ENCODE measurements around the gene TMEM63A.
A peak's percentile ranks its signal among the peaks of the same experiment; 100 is the strongest.
"Not testable (repeated sequence)": the region's sequence is repeated elsewhere in the genome, so short reads cannot be mapped to it uniquely, and the experiment has no call there.

Gene TMEM63A

DNA sequence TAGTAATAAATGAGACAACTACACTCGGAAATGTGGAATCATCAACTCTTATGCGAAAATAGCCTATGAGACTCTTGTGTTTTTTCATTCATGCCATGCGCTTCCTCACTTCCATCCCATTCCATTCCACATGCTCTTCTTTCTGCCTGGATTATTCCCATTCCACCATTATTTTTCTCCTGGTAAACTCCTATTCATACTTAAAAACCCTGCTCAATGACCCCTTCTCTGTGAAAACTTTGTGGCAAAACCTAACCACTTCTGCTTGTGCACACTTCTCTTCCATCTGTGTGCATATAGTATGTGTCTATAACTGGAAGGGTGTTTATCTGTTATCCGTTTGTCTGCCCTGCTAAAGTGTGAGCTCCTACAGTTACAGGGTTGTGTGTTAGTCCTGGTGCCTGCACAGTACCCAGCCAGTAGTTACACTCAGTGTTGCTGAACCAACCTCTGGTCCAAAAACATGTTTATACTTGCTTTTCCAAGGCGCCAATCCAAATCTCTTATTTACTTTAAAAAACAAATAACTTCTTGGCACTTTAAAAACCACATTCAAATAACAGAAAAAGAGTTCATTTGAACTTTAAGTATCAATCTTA is 61.6 kb downstream of the TMEM63A start:
- no peak for DNase-seq (ENCODE audit: low read depth in 2 of 2)

DNA sequence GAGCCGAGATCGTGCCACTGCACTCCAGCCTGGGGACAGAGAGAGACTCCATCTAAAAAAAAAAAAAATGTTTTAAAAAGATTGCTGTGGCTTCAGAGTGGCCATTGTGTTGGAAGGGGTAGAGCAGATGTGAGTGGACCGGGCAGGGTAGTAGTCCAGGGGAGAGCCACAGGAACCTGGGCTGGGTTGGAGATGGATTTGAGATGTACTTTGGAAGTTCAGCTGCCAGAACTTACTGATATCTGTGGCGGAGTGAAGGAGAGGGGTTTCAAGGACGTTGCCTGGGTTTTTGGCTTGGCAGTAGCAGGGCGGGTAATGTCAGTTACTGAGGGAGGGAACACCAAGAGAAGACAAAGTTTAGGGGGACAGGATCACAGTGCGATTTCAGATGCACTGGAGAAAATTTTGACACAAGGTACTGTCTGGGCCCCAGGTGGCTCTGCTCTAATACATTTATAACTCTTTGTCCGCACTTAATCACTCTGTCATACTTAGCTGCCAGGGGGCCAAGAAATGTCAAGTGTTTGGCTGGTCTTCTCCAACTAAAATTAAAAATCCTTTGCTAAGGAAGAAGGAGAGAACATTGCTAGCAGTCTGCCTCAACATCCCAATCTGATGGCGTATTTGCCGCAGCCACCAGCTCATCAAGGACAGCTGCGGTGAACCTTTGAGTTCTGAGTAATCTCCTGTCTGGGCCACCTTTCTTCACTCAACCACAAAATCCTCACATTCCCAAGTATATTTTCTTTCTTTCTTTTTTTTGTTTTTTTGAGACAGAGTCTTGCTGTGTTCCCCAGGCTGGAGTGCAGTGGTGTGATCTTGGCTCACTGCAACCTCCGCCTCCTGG is 62.6 kb downstream of the TMEM63A start:
- DNase-seq (ENCODE audit: low read depth in 2 of 2): no peak

DNA sequence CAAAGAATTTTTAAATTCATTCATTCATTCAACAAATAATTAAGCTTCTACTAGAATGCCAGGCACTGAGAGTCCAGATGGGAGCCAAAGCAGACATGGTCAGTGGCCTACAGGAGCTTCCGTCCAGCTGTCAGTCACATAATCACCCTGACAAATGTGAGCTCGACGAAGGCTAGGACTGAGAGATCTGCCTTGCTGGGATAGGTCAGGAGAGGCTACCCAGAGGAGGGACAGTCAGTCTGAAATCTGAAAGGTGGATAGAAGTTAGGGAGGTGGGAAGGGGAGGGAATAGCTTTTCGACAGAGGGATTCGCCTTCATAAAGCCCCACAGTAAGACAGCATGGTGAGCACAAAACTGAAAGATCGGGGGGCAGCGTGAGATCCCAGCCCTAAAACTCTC is 64.0 kb downstream of the TMEM63A start:
- DNase-seq (ENCODE audit: low read depth in 2 of 2): no peak

DNA sequence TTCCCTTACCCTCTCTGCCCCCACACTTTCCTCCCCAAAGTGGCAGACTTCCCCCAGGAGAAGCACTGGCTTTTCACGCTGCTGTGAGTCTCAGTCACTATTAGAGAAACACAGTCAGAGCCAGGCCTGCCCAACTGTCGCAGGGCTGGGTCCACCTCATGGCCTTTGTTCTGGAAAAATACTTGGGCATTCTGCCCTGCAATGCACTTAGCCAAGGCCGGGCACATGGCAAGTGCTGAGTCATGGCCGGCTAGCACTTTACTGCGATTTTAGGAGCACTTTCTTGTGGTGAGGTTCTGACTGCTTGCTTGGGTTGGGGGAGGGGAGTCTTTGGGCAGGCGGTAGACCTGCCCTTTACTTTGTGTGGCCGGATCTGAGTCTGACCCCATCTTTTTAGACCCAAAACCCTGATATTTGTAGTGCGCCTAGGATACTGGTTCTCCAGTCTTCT is 64.5 kb downstream of the TMEM63A start:
- no peak for DNase-seq (ENCODE audit: low read depth in 2 of 2)

DNA sequence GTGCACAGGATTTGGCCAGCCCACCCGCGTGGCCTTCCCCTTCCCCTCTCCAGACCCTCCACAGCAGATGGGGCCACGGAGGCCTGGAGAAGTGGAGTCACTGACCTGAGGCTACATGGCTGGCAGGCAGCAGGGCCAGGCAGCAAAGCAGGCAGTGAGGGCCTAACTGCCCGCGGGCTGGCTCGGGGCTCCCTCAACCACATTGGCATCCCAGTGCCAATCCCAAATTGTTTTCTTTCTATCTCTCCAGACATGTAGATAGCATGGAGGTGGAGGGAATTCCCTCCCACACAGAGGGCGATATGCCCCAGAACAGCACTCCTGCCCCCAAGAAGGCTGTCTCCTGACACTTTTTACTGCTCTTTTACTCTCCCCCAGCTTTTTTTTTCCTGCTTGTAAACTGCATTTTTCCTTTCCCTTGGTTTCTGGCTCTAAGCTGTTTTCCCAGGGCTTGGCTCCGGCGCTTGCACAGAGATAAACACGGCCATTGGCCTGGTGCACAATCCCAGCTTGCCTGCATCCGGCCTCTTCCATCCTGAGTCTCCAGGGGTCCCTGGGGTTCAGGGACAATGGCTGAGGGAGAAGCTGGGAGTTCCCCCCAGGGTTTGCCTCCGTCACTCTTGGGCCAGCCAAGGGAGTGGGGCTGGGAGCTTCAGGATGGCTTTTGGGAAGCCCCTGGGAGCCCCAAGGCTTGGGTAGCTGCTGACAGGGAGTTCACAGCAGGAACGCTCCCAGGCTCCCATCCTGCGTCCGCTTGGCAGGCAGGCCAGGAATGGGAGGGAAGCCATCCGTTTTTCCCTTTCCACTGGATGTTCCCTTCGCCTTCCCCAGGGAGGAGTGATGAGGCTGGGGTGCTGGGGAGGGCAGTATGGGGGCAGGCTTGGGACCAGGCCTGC is 65.3 kb downstream of the TMEM63A start:
- DNase-seq (ENCODE audit: low read depth in 2 of 2): no peak

DNA sequence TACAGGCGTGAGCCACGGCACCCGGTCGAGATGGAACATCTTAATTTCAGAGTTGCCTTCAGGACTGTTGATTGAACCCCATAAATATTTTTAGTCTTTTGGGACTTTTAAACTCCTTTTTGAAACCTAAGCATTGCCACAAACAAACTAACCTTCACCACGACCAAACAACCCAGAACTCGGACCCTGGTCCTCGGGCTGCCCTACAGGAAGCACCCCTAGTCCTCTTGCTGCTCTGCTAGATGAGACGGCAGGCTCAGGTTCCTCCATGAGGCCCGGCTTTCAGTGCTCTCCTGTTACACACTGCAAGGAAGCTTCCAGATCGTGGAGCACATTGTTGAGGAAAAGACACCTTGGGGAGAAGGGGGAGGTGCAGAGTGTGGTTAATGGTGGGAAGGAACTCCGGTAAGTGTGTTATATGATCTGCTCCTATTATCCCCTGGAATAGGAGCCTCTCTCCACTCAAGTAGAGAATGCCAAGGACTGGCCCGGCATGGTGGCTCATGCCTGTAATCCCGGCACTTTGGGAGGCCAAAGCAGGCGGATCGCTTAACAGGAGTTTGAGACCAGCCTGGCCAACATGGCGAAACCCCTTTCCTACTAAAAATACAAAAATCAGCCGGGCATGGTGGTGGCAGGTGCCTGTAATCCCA is 66.5 kb downstream of the TMEM63A start:
- DNase-seq (ENCODE audit: low read depth in 2 of 2): no peak

DNA sequence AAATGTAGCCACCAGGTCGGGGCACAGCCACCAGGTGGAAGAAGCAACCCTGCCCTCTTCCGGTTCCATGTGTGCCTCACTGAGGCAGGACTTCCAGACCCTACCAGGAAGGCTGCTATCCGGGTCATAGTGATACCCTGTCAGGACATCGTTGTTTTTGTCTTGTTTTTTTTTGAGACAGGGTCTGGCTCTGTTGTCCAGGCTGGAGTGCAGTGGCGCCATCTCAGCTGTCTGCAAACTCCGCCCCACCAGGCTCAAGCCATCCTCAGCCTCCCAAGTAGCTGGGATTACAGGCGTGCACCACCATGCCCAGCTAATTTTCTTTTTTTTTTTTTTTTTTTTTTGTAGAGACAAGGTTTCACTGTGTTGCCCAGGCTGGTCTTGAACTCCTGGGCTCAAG is 67.1 kb downstream of the TMEM63A start:
- not testable (repeated sequence) for DNase-seq (ENCODE audit: low read depth in 2 of 2)

DNA sequence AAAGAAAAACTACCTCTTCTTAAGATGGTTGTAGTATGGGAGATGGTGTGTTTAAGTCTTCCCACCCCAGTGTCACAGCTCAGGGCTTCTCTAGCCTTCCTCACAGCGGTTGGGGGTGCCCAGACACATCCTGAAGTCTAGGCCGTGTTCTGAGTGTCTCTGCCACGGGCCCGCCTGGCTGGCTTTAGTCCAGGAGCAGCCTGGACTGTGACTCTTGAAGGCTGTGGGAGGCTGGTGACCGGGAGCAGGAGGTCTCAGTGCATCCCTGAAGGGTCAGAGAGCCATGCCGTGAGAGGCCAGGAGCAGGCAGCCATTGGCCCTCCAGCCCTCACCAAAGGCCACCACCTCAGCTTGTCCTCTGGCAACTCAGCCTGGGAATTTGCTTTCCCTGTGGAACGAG is 67.8 kb downstream of the TMEM63A start:
- no peak for DNase-seq (ENCODE audit: low read depth in 2 of 2)

DNA sequence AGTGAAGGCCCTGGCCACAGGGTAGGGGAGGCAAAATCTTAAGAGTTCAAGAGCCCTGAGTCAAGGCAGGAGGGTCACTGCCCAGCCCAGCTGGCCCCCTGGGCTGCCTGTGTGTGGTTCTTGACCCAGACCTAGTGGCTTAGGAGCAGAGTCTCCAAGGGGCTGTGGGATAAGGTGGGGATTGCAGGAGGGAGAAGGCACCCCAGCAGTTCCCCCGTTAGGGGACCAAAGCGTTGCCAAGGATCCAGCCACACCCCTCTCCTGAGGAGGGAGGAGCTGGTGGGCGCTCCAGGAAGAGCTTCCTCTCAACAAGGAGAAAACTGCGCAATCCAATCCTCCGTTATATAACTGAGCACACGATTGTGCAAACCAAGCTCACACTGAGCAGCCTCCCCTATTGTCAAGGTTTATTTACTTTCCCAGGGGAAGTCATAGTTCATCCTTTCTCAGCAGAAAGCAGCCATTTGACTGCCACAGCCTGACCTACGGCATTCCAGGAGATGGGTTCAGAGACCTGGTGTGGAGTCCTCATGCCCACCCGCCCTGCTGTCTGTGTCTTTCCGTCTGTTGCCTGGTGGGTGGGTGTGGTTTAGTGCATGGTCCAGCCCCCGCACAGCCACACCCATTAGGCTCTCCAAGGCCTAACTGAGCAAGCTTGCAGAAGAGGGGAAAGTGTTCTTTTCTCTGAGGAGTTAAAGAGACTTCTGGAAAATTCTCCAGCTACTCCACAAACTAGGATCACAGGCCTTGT is 68.8 kb downstream of the TMEM63A start:
- no peak for DNase-seq (ENCODE audit: low read depth in 2 of 2)

DNA sequence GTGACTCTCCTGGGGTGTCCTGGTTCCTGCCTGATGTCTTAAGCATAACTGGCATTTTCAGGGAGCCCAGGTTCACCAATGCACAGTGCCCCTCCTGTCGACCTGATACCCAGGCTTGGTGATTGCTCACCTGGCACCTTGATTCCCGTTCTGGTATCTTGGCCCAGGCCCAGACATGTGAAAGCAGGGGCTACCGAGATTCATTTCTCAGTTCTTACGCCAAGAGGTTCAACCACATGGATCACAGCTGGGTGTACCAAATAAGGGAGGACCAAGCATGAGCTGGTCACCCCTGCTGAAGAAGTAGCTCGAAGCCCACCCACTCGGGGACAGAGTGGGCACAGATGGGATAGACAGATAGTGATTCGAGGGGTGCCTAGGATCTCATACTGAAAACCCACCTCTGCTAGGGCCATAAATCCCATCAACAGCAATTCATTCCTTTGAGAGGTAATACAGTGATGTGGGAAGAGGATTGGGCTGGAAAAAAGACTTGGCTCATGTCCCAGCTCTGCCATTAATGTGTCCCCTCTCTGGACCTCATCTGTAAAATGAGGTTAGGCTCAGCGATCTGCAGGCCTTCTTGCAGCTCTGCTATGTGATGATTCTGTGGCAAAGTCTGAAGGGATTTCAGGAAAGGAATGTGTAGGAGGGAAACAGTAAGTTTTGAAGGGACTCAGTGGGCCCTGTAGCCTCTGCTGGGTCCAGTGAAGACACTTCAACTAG is 69.5 kb downstream of the TMEM63A start:
- no peak for DNase-seq (ENCODE audit: low read depth in 2 of 2)

DNA sequence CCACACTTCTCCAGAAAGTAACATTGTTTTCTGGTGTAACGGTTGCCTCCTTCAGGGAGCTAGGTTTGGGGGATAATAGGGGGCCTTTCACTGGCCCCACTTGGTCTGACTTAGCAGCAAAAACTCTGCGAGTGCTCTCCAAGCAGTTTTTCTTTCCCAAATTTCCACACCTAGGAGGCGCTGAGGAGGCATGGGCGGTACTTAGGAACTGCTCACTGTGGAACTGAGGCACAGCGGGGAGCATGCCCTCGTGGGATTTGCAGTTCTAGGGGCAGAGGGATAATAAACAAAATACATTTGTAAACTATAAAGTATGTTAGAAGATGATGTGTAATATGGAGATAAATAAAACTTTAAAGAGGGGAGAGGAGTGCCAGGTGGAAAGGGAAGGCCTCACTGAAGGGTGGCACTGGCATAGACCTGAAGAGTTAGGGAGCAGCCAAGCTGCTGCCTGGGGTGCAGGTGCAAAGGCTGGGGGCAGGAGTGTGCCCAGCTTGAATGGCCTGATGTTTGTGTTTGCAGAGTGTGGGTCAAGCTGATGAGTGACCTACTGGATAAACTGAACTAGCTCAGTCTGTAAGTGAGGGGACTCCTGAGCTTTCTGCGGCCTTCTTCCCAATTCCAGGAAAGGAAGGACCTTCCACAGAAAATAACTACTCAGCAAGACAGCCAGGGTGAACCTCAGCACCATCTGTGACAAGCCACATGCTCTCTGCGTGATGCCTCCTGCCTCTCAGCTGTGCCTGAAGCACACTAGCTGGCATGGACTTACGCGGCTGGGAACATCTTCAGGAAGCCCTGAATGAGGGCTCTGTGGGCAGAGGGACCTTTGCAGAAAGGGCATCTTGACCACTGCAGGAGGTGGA is 70.3 kb downstream of the TMEM63A start:
- no peak for DNase-seq (ENCODE audit: low read depth in 2 of 2)

DNA sequence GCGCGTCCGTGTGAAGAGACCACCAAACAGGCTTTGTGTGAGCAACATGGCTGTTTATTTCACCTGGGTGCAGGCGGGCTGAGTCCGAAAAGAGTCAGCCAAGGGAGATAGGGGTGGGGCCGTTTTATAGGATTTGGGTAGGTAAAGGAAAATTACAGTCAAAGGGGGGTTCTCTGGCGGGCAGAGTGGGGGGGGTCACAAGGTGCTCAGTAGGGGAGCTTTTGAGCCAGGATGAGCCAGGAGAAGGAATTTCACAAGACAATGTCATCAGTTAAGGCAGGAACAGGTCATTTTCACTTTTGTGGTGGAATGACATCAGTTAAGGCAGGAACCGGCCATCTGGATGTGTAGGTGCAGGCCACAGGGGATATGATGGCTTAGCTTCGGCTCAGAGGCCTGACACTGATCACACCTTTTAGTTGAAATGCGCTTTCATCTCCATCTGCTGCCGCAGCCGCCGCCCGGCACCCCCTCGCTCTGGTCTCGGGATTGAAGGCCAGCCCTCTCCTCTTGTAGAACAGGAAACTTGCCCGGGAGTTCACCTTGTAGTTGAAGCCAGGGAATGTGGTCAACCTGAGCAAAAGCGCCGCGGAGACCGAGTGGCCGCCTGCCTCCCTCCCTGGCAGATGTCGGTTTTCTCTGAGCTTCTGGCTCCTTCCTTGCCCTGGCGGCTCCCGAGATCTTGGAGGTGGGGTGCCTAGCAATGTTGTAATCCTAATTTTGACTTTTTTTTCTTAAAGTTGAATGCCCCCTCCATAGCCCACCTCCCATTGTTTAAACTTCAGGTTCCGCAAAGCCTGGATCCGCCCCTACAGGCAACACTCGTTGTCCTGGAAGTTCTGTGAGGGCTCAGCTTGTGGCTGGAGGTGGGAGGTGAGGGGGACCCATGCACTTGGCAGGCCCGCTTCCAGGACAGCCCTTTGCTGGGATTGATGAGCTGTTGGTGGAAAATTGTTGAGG is 71.3 kb downstream of the TMEM63A start:
- not testable (repeated sequence) for DNase-seq (ENCODE audit: low read depth in 2 of 2)

DNA sequence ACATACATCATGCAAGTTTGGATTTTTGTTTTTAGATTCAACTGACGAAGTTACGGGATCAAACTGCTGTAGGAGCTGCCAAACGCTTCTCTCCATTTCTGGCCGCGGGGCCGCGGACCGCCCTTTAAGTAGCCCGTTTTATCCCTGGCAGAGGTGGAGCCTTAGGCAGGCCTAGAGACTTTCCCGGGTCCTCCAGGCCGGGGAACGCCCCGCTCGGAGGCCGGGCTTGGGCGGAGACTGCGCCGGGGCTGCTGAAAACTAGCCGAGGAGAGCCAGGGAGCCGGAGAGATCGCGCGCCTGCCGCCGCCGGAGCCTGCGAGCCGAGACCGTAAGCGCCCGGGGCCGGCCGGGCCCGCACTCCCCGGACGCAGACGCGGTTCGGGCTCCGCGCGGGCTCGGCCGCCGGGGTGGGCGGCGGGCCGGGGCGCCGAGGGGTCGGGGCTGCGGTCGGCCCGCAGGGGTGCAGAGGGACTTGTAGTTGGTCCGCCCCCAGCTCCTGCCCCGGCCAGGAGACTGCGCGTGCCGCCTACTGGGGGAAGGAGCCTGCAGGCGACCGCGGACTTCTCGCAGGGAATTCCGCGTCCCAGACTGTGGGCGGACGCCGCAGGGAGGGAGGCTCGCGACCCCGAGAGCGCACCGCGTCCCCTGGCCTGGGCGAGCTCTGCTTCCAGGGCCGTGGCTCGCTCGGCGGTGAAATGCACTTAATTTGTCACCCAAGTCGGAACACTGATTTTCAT is 72.2 kb downstream of the TMEM63A start, which contains the start of gene EPHX1:
Gene EPHX1 (plus strand): TSS at position 283 of the 737 bp plus-strand sequence. CDS start 18,606 bp downstream, outside the sequence.
- peak; percentile 15 to 19 for DNase-seq (ENCODE audit: low read depth in 2 of 2)

DNA sequence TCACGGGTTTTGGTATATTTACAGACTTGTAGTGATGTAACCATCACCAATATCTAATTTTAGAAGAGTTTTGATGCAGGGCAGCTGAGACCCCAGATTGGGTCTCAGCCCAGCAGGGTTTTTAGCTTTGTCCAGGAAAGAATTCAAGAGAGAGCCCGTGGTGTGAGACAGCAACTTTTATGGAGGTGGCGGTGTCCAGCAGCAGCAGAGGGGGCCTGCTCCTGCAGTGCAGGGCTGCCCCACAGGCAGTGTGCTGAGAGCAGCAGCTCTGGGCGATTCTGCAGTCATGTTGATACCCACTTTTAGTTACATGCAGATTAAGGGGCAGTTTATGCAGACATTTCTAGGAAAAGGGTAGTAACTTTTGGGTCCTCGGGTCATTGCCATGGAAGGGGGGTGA is 74.0 kb downstream of the TMEM63A start:
- DNase-seq (ENCODE audit: low read depth in 2 of 2): no peak

DNA sequence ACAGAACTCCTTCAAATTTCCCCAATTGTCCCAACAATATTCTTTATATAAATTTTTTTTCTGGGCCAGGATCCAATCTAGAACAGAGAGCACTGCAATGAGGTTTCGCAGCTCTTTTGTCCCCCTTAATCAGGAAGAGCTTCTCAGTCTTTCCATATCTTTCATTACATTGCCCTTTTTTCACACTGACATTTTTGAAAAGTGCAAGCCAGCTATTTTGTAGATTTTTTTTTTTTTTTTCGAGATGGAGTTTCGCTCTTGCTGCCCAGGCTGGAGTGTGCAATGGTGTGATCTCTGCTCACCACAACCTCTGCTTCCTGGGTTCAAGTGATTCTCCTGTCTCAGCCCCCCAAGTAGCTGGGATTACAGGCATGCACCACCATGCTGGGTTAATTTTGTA is 75.4 kb downstream of the TMEM63A start:
- not testable (repeated sequence) for DNase-seq (ENCODE audit: low read depth in 2 of 2)

DNA sequence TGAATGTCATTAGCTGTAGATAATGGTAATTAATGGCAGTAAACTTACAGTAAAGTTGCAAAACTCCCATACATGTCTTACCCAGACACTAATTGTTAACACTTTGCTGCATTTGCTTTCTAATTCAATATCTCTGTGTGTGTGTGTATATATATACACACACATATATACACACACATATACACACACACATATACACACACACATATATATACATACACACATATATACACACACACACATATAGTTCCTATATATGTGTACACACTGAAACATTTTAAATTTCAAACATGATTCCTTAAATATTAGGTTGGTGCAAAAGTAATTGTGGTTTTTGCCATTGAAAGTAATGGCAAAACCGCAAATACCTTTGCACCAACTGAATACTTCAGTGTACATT is 75.9 kb downstream of the TMEM63A start:
- DNase-seq (ENCODE audit: low read depth in 2 of 2): no peak

DNA sequence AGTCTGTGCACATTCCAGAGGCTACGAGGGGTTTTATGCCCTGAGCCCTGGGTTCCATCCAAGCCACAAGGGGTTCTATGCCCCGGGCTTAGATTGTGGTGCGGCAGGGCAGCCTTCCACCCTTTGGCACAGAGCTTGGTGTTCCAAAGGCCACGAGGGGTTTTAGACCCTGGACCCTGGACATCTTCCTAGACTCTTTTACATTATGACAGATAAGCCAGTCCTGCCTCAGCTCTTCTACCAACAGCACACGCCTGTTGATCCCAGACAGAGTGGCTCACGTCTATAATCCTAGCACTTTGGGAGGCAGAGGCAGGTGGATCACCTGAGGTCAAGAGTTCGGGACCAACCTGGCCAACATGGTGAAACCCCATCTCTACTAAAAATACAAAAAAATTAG is 81.0 kb downstream of the TMEM63A start:
- not testable (repeated sequence) for DNase-seq (ENCODE audit: low read depth in 2 of 2)

All from stimulated activated CD8-positive, alpha-beta memory T cell treated with anti-CD3 and anti-CD28 coated beads, Interleukin-2, amount 100 ng/mL, for 1 hour (primary cell).